GM21367 (cell line): ENCODE measurements around the gene ITSN2.
"Not testable (repeated sequence)": the region's sequence is repeated elsewhere in the genome, so short reads cannot be mapped to it uniquely, and the experiment has no call there.

ENCODE experiments used
- ATAC-seq: cut with Tn5 transposase; IDR thresholded peaks from one replicate; pipeline ENCODE4 v1.9.1; 2021; ENCODE audit not compliant: unreplicated experiment

ITSN2 gene

DNA sequence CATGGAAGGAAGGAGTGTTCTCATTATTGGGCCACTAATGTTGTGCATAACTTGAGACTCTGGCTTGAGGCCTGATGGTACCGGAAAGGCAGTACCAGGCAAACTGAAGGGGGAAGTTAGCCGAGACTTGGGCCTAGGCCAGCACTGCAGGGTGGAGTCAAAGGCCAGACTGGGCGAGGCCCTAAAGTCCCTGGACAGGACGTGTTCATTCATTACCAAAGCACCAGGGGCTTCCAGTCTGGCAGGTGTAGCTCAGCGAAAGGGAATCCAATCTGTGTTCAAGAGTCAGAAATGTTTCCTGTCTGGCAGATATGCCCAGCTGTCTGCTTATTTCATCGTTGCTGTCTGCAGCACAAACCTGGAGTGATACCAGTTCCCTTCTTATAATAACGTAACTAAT, 4.7 kb upstream of the ITSN2 start:
- ATAC-seq: no peak

DNA sequence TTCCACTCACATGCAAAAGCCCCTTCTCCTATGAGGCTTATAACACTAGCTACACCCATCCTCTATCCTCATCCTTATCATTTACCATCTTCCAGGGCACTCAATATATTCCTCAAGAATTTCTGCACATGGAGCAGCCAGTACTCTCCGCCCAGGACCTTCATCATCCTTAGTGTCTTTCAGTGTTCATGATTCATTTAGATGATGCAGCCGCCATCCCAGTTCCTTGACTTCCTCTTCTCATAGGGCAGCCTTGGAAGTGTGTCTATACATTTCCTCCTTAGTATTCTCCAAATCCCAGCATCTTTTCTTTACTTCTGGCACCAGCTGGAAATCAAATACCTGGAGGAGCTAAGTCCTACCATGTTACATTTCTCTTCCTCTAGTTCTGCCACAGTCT, 3.0 kb upstream of the ITSN2 start:
- no peak for ATAC-seq

DNA sequence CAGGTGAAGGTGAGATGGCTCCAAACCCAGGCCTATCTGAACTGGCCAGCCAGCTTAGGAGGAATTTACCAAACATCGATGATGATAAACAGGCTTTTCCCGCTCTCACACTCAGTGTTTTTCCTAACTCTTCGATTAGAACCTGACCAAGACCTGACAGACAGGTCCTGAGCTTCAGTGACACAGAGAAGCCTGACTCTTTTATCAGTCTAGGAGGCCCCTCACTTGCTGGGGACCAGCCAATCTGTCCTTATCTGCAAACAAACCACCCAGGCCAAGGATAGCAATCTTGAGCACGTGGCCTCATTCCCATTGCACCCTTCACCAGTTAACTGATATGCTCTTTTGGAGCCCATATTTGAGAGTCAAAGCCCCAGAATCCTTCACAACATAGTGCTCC, 1.9 kb upstream of the ITSN2 start:
- no peak for ATAC-seq

GRCh38 chr2:24360963-24361330, 611 bp upstream of the ITSN2 start:
- ATAC-seq: no peak

GRCh38 chr2:24359129-24360049, 947 bp downstream of the ITSN2 start:
- peak; percentile 11 for ATAC-seq

- not testable (repeated sequence) for ATAC-seq
Observed at GRCh38 chr2:24357767-24358166, 2.6 kb downstream of the ITSN2 start.

DNA sequence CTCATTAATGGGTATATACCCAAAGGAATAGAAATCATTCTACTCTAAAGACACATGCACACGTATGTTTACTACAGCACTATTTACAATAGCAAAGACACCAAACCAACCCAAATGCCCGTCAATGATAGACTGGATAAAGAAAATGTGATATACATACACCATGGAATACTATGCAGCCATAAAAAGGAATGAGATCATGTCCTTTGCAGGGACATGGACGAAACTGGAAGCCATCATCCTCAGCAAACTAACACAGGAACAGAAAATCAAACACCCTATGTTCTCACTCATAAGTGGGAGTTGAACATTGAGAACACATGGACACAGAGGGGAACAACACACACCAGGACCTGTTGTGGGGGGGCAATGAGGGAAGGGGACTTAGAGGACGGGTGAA, 3.2 kb downstream of the ITSN2 start:
- not testable (repeated sequence) for ATAC-seq

GRCh38 chr2:24354957-24355356, 5.4 kb downstream of the ITSN2 start:
- peak; percentile 35 for ATAC-seq

DNA sequence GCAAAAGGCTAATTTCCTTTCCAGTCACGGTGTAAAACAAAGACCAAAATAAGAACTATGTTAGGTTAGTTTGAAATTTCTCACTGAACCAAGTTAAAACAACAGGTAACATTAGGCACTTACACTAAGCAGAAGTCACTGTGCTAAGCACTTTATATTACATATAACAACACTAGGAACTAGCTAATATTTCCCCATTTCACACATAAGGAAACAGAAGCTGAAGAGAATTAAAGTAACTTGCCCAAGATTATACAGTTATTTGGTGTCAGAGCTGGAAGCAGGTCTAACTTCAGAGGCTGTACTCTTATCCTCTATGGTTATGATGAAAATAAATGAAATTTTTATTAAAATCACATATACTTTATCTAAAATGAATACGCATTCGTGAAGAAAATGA, 5.9 kb downstream of the ITSN2 start:
- ATAC-seq: no peak

GRCh38 chr2:24353973-24354372, 6.4 kb downstream of the ITSN2 start:
- no peak for ATAC-seq

DNA sequence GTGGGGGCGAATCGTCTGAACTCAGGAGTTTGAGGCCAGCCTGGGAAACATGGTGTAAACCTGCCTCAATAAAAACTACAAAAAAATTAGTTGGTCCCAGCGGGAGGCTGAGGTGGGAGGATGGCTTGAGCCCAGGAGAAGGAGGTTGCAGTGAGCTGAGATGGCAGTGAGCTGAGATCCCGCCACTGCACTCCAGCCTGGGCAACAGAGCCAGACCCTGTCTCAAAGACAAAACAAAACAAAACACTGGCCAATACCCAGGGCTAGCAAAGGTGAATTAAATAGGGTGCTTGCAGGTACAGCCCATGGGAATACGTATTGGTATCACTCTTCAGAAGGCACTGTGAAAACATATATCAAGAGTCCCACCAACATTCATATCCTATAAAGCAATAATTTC, 7.0 kb downstream of the ITSN2 start:
- no peak for ATAC-seq

DNA sequence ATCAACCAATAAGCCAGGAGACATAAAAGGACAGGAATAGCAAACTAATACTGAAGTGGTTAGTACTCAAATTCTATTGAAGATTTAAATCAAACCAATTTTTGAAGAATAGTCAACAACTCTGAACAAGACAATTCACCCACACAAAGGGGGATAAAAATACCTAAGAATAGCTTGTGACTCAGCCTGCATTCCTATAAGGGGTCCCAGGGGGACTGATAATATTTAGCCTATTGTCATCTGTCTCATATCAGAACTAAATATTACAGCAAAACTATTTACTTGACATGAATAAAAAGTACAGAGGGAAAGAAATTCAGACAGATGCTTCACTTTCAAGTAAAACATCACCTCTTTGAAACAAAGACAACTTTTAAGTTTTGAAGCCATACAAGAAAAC, 7.7 kb downstream of the ITSN2 start:
- no peak for ATAC-seq

GRCh38 chr2:24351981-24352380, 8.4 kb downstream of the ITSN2 start:
- no peak for ATAC-seq

- ATAC-seq: no peak
Observed at GRCh38 chr2:24351627-24351938, 8.8 kb downstream of the ITSN2 start.

GRCh38 chr2:24350826-24351626, 9.3 kb downstream of the ITSN2 start:
- ATAC-seq: no peak

DNA sequence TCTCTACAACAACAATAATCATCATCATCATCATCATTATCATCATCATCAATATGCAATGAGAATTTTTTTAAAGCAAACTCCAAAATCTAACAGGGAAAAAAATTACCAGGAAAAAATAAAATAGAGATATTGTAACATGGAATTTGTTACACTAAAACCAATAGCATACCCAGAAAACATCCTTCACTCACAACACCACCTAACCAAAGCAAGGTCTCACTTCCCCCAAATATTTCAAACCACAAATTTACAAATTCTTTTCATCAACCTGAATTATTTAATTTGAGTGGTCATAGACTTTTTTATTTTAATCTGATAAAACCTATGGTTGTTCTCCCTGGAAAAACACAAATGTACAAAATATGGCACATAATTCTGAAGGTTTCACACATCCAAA, 11.2 kb downstream of the ITSN2 start:
- no peak for ATAC-seq

- ATAC-seq: no peak
Observed at GRCh38 chr2:24345937-24346336, 14.4 kb downstream of the ITSN2 start.

GRCh38 chr2:24343225-24343882, 17.0 kb downstream of the ITSN2 start:
- peak; percentile 62 for ATAC-seq

- peak; percentile 45 for ATAC-seq
Observed at GRCh38 chr2:24342110-24342910, 18.0 kb downstream of the ITSN2 start.

DNA sequence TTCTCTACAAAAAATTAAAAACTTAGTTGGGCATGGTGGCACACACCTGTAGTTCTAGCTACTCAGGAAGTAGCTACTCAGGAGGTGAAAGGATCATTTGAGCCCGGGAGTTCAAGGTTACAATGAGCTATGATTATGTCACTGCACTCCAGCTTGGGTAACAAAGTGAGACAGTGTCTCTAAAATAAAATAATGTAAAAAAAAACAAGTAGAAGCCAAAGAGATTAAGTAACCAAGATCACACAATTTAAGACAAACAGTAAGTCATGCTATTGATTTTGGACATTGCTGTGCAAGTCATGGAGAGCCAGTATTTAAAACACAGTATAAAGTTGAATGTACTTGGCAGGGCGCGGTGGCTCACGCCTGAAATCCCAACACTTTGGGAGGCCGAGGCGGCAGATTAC, 20.5 kb downstream of the ITSN2 start:
- no peak for ATAC-seq

GRCh38 chr2:24339098-24339497, 21.2 kb downstream of the ITSN2 start:
- ATAC-seq: not testable (repeated sequence)
